ENCODE measurements around the gene C1GALT1C1L.
A peak's percentile ranks its signal among the peaks of the same experiment; 100 is the strongest.
"Not testable (repeated sequence)": the region's sequence is repeated elsewhere in the genome, so short reads cannot be mapped to it uniquely, and the experiment has no call there.

C1GALT1C1L gene

GRCh38 chr2:43648994-43649701, 27.1 kb downstream of the C1GALT1C1L start:
- Histone ChIP-seq H3K36me3 (ENCODE audit: control insufficient read depth, insufficient read depth, low read length) (no peaks in the 10 kb centered on the region), H3K9me3 (ENCODE audit: control insufficient read depth, insufficient read depth, low read length) (no peaks in the 10 kb centered on the region), H3K4me3 (ENCODE audit: low read depth, low read length) (no peak overlapping the region), H3K4me1 (ENCODE audit: control insufficient read depth, insufficient read depth, low read length) (no peaks in the 10 kb centered on the region), H3K27me3 (ENCODE audit: control insufficient read depth, insufficient read depth, low read length) (no peaks in the 10 kb centered on the region), H3K9ac (ENCODE audit: low read depth, low read length) (no peak overlapping the region)

GRCh38 chr2:43643680-43644079, 32.5 kb downstream of the C1GALT1C1L start:
- H3K4me1 ChIP-seq (ENCODE audit: control insufficient read depth, insufficient read depth, low read length) = no peaks in the 10 kb centered on the region

GRCh38 chr2:43642363-43642762, 33.9 kb downstream of the C1GALT1C1L start:
- no peak overlapping the region for H3K4me3 ChIP-seq (ENCODE audit: low read depth, low read length)
- no peaks in the 10 kb centered on the region for H3K9me3 ChIP-seq (ENCODE audit: control insufficient read depth, insufficient read depth, low read length)
- H3K27me3 ChIP-seq (ENCODE audit: control insufficient read depth, insufficient read depth, low read length) = peaks cover 16% of the 10 kb centered on the region
- H3K4me1 ChIP-seq (ENCODE audit: control insufficient read depth, insufficient read depth, low read length) = no peaks in the 10 kb centered on the region
- no peak overlapping the region for H3K9ac ChIP-seq (ENCODE audit: low read depth, low read length)
- no peaks in the 10 kb centered on the region for H3K36me3 ChIP-seq (ENCODE audit: control insufficient read depth, insufficient read depth, low read length)

More at GRCh38 chr2:43643680-43644079, 32.5 kb downstream of the C1GALT1C1L start:
- Histone ChIP-seq H3K9me3 (ENCODE audit: control insufficient read depth, insufficient read depth, low read length) (no peaks in the 10 kb centered on the region), H3K27me3 (ENCODE audit: control insufficient read depth, insufficient read depth, low read length) (peaks cover 5% of the 10 kb centered on the region), H3K4me3 (ENCODE audit: low read depth, low read length) (no peak overlapping the region), H3K36me3 (ENCODE audit: control insufficient read depth, insufficient read depth, low read length) (no peaks in the 10 kb centered on the region), H3K9ac (ENCODE audit: low read depth, low read length) (no peak overlapping the region)

- Histone ChIP-seq H3K4me1 (ENCODE audit: control insufficient read depth, insufficient read depth, low read length) (no peaks in the 10 kb centered on the region), H3K27me3 (ENCODE audit: control insufficient read depth, insufficient read depth, low read length) (peaks cover 24% of the 10 kb centered on the region), H3K9me3 (ENCODE audit: control insufficient read depth, insufficient read depth, low read length) (no peaks in the 10 kb centered on the region), H3K36me3 (ENCODE audit: control insufficient read depth, insufficient read depth, low read length) (no peaks in the 10 kb centered on the region), H3K4me3 (ENCODE audit: low read depth, low read length) (peak within 1 kb of the TSS; percentile 77), H3K9ac (ENCODE audit: low read depth, low read length) (peak within 1 kb of the TSS; percentile 37)
Observed at GRCh38 chr2:43637030-43637803, 39.0 kb downstream of the C1GALT1C1L start, which contains the start of gene PLEKHH2. Gene PLEKHH2, plus strand, starts transcription at chr2:43637260. Its CDS starts 7,414 bp downstream, at chr2:43644674.

- H3K4me1 ChIP-seq (ENCODE audit: control insufficient read depth, insufficient read depth, low read length) = peaks cover 4% of the 10 kb centered on the region
- no peaks in the 10 kb centered on the region for H3K9me3 ChIP-seq (ENCODE audit: control insufficient read depth, insufficient read depth, low read length)
- no peak overlapping the region for H3K9ac ChIP-seq (ENCODE audit: low read depth, low read length)
- H3K27me3 ChIP-seq (ENCODE audit: control insufficient read depth, insufficient read depth, low read length) = peaks cover 24% of the 10 kb centered on the region
- no peaks in the 10 kb centered on the region for H3K36me3 ChIP-seq (ENCODE audit: control insufficient read depth, insufficient read depth, low read length)
- H3K4me3 ChIP-seq (ENCODE audit: low read depth, low read length) = peak overlapping the region; percentile 77
Observed at GRCh38 chr2:43636621-43637020, 39.6 kb downstream of the C1GALT1C1L start.

- H3K4me3 ChIP-seq (ENCODE audit: low read depth, low read length); H3K36me3 ChIP-seq (ENCODE audit: control insufficient read depth, insufficient read depth, low read length); H3K9me3 ChIP-seq (ENCODE audit: control insufficient read depth, insufficient read depth, low read length); H3K4me1 ChIP-seq (ENCODE audit: control insufficient read depth, insufficient read depth, low read length); H3K9ac ChIP-seq (ENCODE audit: low read depth, low read length): not testable (repeated sequence)
- peaks cover 24% of the 10 kb centered on the region for H3K27me3 ChIP-seq (ENCODE audit: control insufficient read depth, insufficient read depth, low read length)
Observed at GRCh38 chr2:43636153-43636552, 40.1 kb downstream of the C1GALT1C1L start.

GRCh38 chr2:43634604-43635306, 41.5 kb downstream of the C1GALT1C1L start:
- Histone ChIP-seq H3K36me3 (ENCODE audit: control insufficient read depth, insufficient read depth, low read length) (no peaks in the 10 kb centered on the region), H3K4me3 (ENCODE audit: low read depth, low read length) (no peak overlapping the region), H3K9me3 (ENCODE audit: control insufficient read depth, insufficient read depth, low read length) (no peaks in the 10 kb centered on the region), H3K9ac (ENCODE audit: low read depth, low read length) (no peak overlapping the region), H3K4me1 (ENCODE audit: control insufficient read depth, insufficient read depth, low read length) (peaks cover 4% of the 10 kb centered on the region), H3K27me3 (ENCODE audit: control insufficient read depth, insufficient read depth, low read length) (peaks cover 24% of the 10 kb centered on the region)

GRCh38 chr2:43631618-43632317, 44.5 kb downstream of the C1GALT1C1L start:
- no peak overlapping the region for H3K4me3 ChIP-seq (ENCODE audit: low read depth, low read length)
- H3K27me3 ChIP-seq (ENCODE audit: control insufficient read depth, insufficient read depth, low read length) = peaks cover 7% of the 10 kb centered on the region

More at GRCh38 chr2:43631618-43632317, 44.5 kb downstream of the C1GALT1C1L start:
- H3K9ac ChIP-seq (ENCODE audit: low read depth, low read length) = no peak overlapping the region
- H3K36me3 ChIP-seq (ENCODE audit: control insufficient read depth, insufficient read depth, low read length) = no peaks in the 10 kb centered on the region
- H3K9me3 ChIP-seq (ENCODE audit: control insufficient read depth, insufficient read depth, low read length) = no peaks in the 10 kb centered on the region
- H3K4me1 ChIP-seq (ENCODE audit: control insufficient read depth, insufficient read depth, low read length) = peaks cover 4% of the 10 kb centered on the region
